ENCODE measurements around the gene TAF8.
A peak's percentile ranks its signal among the peaks of the same experiment; 100 is the strongest.

The TAF8 gene

DNA sequence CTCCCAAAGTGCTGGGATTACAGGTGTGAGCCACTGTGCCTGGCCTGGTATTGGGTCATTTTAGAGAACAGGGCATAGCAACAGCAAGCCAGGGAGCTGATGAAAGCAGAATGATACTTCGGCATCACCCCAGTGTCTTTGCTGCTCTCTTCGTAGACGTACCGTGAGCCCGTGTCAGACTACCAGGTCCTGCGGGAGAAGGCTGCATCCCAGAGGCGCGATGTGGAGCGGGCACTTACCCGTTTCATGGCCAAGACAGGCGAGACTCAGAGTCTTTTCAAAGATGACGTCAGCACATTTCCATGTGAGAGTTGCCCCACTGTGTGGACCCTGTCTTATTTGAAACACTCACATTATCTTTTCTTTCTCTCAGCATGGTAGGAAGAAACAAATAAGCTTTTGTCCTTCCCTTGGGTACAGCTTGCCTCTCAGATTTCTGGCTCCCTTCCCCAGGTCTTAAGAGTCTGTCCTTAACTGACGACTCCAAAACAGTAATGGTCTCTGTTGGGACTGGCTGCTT, 15.9 kb downstream of the TAF8 start:
- no peak for FAIRE-seq

DNA sequence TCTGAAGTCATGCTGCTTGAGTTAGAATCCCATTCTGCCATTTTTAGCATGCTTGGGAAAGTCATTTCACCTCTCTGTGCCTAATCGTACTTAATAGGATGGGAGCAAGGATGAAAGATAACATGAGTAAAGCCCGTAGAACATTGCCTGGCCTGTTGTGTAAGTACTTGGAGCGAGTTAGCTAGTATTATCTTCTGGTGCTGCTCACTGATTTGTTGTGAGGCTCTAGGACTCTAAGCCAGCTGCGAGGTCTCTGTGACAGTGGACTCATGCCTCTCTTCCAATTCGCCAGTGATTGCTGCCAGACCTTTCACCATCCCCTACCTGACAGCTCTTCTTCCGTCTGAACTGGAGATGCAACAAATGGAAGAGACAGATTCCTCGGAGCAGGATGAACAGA, 17.8 kb downstream of the TAF8 start:
- no peak for FAIRE-seq

DNA sequence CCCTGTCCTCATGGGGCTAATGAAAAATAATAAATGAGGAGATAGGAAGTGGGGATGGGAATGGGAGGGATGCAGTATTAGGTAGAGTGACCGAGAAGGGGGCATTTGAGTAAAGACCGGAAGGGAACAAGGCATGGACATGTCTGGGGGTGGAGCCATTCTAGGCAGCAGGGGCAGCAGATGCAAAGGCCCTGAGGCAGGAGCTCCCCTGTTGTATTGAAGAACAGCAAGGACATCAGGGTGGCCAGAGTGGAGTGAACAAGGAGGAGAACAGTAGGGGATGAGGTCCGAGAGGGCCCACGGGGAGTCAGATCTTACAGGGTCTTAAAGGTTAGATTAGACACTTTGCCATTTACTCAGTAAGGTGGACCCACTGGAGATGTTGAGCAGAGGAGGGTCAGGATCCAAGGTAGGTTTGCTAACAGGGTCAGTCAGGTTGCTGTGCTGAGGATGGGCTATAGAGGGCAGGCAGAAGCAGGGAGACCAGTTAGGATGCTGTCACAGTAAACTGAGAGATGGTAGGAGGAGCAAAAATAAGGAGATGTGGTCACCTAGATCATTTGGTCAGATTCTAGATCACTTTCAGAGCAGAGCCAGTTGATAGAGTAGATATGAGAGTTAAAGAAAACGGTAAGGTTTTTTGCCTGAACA, 18.7 kb downstream of the TAF8 start:
- no peak for FAIRE-seq

- FAIRE-seq: no peak
Measured at GRCh38 chr6:42071881-42072583, 21.7 kb downstream of the TAF8 start.

GRCh38 chr6:42073287-42073686, 23.0 kb downstream of the TAF8 start:
- no peak for FAIRE-seq

- peak; percentile 73 for FAIRE-seq
Measured at GRCh38 chr6:42075159-42075838, 25.0 kb downstream of the TAF8 start.

DNA sequence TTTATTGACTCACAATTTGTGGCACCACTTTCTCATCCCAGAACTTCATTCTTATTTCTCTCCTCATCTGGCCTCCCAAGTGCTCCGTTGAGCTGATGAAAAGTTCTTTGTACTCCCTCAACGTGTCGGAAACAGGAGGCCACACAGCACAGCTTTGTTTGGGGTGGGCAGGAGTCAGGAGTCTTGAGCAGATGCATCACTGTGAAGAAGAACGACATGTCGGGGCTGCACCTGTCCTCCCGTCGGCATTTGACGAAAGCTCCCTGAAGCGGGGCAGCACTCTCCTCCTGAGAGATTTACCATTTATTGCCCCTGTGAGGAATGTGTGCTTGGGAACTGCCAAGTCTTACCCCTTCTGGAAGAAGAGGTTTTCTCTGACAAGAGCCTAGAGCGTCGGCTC, 28.1 kb downstream of the TAF8 start:
- FAIRE-seq: no peak

GRCh38 chr6:42079941-42080464, 29.7 kb downstream of the TAF8 start:
- FAIRE-seq: no peak

- no peak for FAIRE-seq
Measured at GRCh38 chr6:42083530-42083929, 33.2 kb downstream of the TAF8 start.

DNA sequence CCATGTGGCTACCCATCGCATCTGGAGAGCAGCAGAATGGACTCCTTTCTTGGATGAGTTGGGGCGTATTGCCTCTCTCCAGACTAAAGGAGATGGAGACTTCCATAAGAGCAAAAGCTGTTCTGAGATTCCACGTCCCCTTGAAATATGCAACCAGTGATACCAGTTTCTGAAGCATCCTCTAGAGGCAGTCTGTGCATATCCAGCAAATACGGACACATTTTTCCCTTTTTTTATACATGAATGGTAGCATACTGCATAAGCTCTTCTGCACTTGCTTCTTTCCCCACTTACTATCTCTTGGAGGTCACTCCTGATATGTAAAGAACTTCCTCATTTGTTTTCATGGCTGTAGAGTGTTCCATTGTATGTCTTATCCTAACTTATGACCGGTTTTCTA, 34.6 kb downstream of the TAF8 start:
- FAIRE-seq: no peak

DNA sequence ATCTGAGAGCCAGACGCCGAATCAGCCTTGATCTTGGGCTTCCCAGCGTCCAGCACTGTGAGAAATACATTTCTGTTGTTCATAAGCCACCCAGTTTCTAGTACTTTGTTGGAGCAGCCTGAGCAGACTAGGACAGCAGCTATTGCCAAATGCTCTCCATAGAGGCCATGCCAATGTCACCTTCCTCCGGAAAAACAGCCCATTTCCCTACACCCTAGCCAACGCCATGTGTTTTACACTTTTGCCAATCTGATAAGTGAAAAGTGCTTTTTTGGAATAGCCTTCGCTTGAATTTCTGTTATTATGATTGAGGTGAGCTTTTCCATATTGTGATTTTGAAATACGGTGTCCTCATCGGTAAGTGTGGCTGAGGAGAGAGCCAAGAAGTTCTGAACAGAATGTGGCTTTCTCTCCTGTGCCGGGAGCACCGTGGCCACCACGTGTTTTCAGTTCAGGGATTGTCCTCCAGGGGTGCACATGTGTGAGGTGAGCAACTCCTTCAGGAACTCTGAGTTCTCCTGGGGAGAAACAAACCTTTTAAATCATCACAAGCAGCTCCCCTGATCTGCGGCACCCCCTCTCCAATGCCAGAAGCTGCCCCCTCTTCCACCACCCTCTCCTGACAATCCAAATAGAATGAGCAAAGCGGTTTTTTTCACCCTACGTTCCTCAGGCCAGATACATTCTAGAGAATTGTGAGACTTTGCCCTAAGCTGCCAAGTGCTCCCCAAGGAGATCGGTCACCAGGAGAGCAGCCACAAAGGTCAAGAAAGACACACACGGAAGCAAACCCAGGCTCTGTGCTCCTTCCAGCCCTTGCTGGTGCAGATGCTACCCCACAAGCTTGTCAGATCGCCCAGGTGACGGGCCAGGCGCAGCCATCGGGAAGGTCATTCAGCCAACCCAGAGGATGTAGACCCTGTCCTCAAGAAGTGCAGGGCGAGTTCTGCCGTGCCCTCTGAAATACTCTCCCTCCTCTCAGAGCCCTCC, 36.0 kb downstream of the TAF8 start:
- FAIRE-seq: no peak

DNA sequence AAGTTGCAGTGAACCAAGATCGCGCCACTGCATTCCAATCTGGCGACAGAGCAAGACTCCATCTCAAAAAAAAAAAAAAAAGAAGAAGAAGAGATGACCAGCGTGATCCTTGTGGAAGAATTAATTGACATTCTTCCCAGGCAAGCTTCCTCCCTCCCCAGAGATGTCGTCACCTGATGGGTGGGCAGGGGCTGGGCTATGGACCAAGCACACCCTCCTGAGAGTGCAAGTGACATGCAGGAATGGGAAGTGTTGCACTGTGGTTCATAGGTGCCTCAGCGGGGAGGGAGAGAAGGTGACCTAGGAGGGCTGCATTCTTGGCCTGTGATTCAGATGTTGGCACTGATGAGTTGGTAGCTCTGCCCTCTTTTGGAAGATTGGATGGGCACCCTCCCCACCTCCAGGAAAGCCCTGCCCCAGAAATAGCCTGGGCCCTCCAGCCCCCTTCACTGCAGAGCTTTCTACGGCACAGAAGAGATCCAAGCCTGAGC, 37.8 kb downstream of the TAF8 start:
- FAIRE-seq: no peak

- no peak for FAIRE-seq
Measured at GRCh38 chr6:42090819-42091717, 40.7 kb downstream of the TAF8 start.

- no peak for FAIRE-seq
Measured at GRCh38 chr6:42091718-42092023, 41.3 kb downstream of the TAF8 start.

GRCh38 chr6:42093582-42094329, 43.4 kb downstream of the TAF8 start:
- FAIRE-seq: no peak

DNA sequence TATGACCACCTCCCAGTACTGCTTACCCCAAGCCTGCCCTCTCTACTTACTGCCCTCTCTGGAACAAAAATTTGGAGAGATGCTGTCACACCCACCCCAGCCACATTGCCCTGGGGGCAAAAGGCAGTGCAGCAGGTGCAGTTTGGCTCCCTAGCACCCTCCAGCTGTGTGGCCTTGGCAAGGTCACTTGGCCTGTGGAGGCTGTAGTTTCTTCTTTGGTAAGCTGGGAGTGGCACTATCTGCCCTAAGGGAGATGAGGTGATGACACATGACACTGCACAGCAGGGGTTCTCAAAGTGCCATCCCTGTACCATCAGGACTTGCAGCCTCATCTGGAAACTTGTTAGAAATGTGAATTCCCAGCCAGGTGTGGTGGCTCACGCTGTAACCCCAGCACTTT, 44.8 kb downstream of the TAF8 start:
- no peak for FAIRE-seq

- no peak for FAIRE-seq
Measured at GRCh38 chr6:42095776-42096541, 45.6 kb downstream of the TAF8 start.

DNA sequence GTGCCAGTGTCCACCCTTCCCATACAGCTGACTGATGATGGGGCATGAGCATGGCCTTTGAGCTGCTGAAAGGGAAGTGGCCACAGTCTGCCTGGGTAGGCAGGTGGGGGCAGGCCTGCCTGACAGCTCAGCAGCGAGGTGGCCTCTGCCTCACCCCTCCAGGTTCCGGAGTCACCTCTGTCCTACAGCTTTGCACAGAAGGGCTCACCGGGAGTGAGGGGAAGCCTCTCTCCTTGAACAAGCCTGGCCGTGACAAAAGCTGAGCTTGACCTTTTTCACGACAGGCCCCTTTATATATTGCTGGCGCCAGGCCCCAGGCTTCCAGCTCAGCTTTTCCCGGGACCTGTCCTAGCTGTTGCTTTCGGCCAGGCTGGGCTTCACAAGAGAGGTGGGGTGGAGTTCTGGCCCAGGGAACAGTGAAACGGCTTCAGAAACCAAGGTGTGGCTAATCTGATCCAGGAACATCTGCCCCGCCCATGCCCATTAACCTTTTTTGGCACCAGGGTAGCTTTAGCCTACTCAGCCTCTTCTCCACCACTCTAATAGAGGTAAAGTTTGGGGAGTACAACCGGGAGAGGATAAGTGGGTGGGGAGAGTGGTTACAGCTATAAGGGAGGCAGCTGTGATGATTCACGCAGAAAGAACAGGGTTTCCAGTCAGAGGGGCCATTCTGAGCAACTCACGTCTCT, 49.2 kb downstream of the TAF8 start:
- no peak for FAIRE-seq
